Spleen (tissue), 7 donors: ENCODE results near the gene SGSH.

Source experiments
- CTCF ChIP-seq, 11 experiments: fragments of 200-600 bp in 7 of 11; fragments of 450-650 bp in 4 of 11; sonication (generic) in 4 of 11; IDR thresholded peaks in 8 of 11; conservative IDR thresholded peaks in 3 of 11; 1 replicate in 7 of 11; 2 replicates in 4 of 11; pipeline versions ENCODE4 v1.4.0 to v1.8.0; 2016 to 2021; ENCODE audit warnings: antibody characterized with exemption in 11 of 11, inconsistent platforms in 4 of 11, mild to moderate bottlenecking in 1 of 11
- POLR2A ChIP-seq, 3 donors: fragments of 450-650 bp; IDR thresholded peaks; one replicate each; pipeline ENCODE4 v1.5.1; 2017; ENCODE audit warnings: antibody characterized with exemption in 3 of 3, mild to moderate bottlenecking in 1 of 3
- donor health status: DM: no; HTN: no; CAD: no; lungs with moderate emphysema.
- donor health status: DM: no; HTN: no; CAD: no.
- donor health status: DM: no; HTN: no; CAD: no.

- no peak for TF ChIP-seq POLR2A (IDR thresholded peaks at IDR 0.05)
- TF ChIP-seq CTCF (IDR thresholded peaks at IDR 0.05 in 8 of 11, conservative IDR thresholded peaks at IDR 0.05 in 3 of 11) = no peak
Observed at GRCh38 chr17:80222376-80223141, 2.4 kb upstream of the SGSH start.
